HEK293T (cell line): ENCODE measurements around the gene CUTC.
A peak's percentile ranks its signal among the peaks of the same experiment; 100 is the strongest.

Source experiments
- CTCF ChIA-PET: fragments of 350-600 bp; formaldehyde crosslinking; extraction: SDS; loops from one replicate; lab custom pipeline; 2021; ENCODE audit warnings: antibody characterized with exemption, inconsistent platforms; lab: Yijun Ruan, JAX
- POLR2A ChIA-PET: fragments of 350-600 bp; formaldehyde crosslinking; extraction: SDS; loops from one replicate; lab custom pipeline; 2020; ENCODE audit warnings: antibody characterized with exemption, inconsistent platforms; lab: Yijun Ruan, JAX
- DNase-seq: peaks from one replicate; pipeline ENCODE4 v3.0.0; 2012; ENCODE audit warnings: mixed read lengths; ENCODE audit errors: extremely low spot score
- ARNT ChIP-seq: fragments of 450-650 bp; IDR thresholded peaks from 2 replicates; pipeline ENCODE4 v1.6.1; 2017; ENCODE audit warnings: mild to moderate bottlenecking
- BHLHE40 ChIP-seq: fragments of 450-650 bp; IDR thresholded peaks from 2 replicates; pipeline ENCODE4 v1.6.1; 2016; ENCODE audit warnings: mild to moderate bottlenecking, moderate library complexity, borderline replicate concordance
- CTBP1 ChIP-seq: fragments of 450-650 bp; IDR thresholded peaks from 2 replicates; pipeline ENCODE4 v1.6.1; 2016; ENCODE audit warnings: borderline replicate concordance
- ELF4 ChIP-seq: fragments of 450-650 bp; IDR thresholded peaks from 2 replicates; pipeline ENCODE4 v1.6.1; 2017; ENCODE audit warnings: antibody characterized with exemption
- FOXA1 ChIP-seq: fragments of 450-650 bp; IDR thresholded peaks from 2 replicates; pipeline ENCODE4 v1.6.1; 2016; ENCODE audit warnings: mild to moderate bottlenecking
- FOXK2 ChIP-seq: fragments of 450-650 bp; IDR thresholded peaks from 2 replicates; pipeline ENCODE4 v1.6.1; 2016; ENCODE audit warnings: mild to moderate bottlenecking
- FOXM1 ChIP-seq: fragments of 450-650 bp; IDR thresholded peaks from 2 replicates; pipeline ENCODE4 v1.6.1; 2017; ENCODE audit warnings: mild to moderate bottlenecking, borderline replicate concordance
- HDGF ChIP-seq: fragments of 450-650 bp; IDR thresholded peaks from 2 replicates; pipeline ENCODE4 v1.6.1; 2017; ENCODE audit warnings: antibody characterized with exemption, borderline replicate concordance
- L3MBTL2 ChIP-seq: fragments of 450-650 bp; conservative IDR thresholded peaks from 2 replicates; pipeline ENCODE4 v1.6.1; 2016; ENCODE audit warnings: mild to moderate bottlenecking
- LEF1 ChIP-seq: fragments of 450-650 bp; IDR thresholded peaks from 2 replicates; pipeline ENCODE4 v1.6.1; 2017; ENCODE audit warnings: mild to moderate bottlenecking, borderline replicate concordance
- NFRKB ChIP-seq: fragments of 450-650 bp; IDR thresholded peaks from 2 replicates; pipeline ENCODE4 v1.6.1; 2016; ENCODE audit warnings: mild to moderate bottlenecking, moderate library complexity
- SP1 ChIP-seq: fragments of 450-650 bp; IDR thresholded peaks from 2 replicates; pipeline ENCODE4 v1.6.1; 2017
- SUZ12 ChIP-seq: fragments of 450-650 bp; IDR thresholded peaks from 2 replicates; pipeline ENCODE4 v1.6.1; 2016; ENCODE audit warnings: mild to moderate bottlenecking
- TARDBP ChIP-seq: fragments of 450-650 bp; IDR thresholded peaks from 2 replicates; pipeline ENCODE4 v1.6.1; 2016
- ZNF384 ChIP-seq: fragments of 450-650 bp; IDR thresholded peaks from 2 replicates; pipeline ENCODE4 v1.6.1; 2016
- TF ChIP-seq, protein P1 (sequence below): fragments of 450-650 bp; IDR thresholded peaks from 2 replicates; pipeline ENCODE4 v1.6.1; 2016

Gene CUTC

DNA sequence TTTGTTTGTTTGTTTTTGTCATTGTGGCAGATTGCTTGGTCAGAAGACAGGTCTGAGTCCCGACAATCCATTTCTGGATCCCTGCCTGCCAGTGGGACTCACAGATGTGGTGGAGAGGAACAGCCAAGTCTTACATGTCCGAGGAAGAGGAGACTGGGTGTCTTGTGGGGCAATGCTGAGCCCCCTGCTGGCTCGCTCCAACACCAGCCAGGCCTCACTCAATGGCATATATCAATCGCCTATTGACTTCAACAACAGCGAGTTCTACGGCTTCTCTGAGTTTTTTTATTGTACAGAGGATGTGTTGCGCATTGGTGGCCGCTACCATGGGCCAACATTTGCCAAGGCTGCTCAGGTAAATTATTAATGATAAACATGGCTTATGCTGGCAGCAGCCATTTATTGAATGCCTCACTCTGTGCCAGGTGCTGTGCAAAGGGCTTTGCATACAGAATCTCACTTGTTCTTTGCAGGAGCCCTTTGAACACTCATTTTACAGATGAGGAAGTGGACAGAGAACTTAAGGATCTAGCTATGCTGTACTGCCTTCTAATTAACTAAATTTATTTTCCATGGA lies 33.4 kb upstream of the CUTC start:
- ChIA-PET CTCF (no interaction called here), POLR2A (no interaction called here)
- no peak for DNase-seq
- TF ChIP-seq ELF4, result no peak
- no peak for TF ChIP-seq FOXK2
- TF ChIP-seq TARDBP, result no peak
- TF ChIP-seq, protein P1, sequence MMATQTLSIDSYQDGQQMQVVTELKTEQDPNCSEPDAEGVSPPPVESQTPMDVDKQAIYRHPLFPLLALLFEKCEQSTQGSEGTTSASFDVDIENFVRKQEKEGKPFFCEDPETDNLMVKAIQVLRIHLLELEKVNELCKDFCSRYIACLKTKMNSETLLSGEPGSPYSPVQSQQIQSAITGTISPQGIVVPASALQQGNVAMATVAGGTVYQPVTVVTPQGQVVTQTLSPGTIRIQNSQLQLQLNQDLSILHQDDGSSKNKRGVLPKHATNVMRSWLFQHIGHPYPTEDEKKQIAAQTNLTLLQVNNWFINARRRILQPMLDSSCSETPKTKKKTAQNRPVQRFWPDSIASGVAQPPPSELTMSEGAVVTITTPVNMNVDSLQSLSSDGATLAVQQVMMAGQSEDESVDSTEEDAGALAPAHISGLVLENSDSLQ, result no peak
- TF ChIP-seq FOXM1, result no peak
- no peak for TF ChIP-seq L3MBTL2
- TF ChIP-seq ARNT, result no peak
- TF ChIP-seq ZNF384, result no peak
- TF ChIP-seq HDGF, result no peak

DNA sequence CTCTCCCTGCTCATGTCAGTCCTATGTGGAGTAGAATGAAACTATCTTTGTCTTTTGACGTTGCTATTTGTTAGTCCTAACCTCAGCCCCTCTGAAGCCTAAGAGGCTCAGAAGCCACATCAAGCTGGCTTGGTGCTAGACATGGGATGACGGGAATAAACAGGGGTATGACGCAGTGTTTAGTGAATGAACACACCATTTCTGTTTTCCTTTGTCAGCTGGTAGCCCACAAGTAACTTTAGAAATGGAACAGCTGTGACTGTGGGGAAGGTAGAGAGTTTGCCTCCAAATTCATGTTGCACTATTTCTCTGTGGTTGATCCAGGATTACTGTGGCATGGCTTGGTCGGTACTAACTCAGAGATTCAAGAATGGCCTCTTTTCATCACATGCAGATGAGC lies 31.4 kb upstream of the CUTC start:
- POLR2A ChIA-PET, result no interaction called here
- CTCF ChIA-PET, result no interaction called here
- no peak for DNase-seq
- no peak for TF ChIP-seq HDGF
- TF ChIP-seq FOXM1, result no peak
- no peak for TF ChIP-seq ZNF384
- no peak for TF ChIP-seq TARDBP
- no peak for TF ChIP-seq SP1
- TF ChIP-seq BHLHE40, result no peak
- no peak for TF ChIP-seq ELF4
- TF ChIP-seq L3MBTL2, result no peak
- no peak for TF ChIP-seq FOXA1
- no peak for TF ChIP-seq SUZ12
- TF ChIP-seq ARNT, result no peak
- TF ChIP-seq LEF1, result no peak
- TF ChIP-seq FOXK2, result no peak
- TF ChIP-seq, protein P1, result no peak
- TF ChIP-seq NFRKB, result no peak
- no peak for TF ChIP-seq CTBP1

DNA sequence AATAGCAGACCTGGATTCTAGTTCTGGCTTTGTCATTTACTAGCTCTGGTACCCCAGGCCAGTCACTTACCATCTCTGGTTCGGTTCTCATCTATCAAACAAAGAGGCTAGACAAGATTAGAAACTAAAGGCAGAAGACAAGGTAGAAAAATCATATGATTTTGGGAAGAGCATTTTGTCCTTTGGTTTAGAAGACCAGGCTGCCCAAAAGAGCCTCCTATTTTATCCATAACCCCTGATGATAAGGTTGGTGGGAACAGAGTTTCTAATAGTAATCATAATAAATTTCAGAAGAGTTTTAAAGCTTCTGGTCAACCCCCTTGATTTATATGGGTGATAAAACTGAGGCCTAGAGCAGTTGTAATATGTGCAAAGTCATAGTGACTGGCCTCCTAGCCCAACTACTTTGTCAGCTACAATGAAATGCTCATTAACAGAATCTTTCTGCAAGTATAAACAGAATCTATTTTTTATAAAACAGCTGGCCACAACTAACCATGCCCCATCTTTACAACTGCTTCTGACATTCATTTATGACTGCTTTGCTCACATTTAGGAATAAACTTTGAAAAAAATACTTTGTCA lies 23.5 kb upstream of the CUTC start:
- ChIA-PET POLR2A (interaction anchor here (1.0 kb wide), 1 partner anchor 87 kb away, joined by 6 read pairs; no protein-coding TSS in a partner anchor), CTCF (interaction anchor here (2.2 kb wide), 1 partner anchor 91 kb away, joined by 4 read pairs; no protein-coding TSS in a partner anchor)
- TF ChIP-seq BHLHE40, result no peak
- TF ChIP-seq FOXK2, result no peak
- no peak for TF ChIP-seq L3MBTL2
- no peak for TF ChIP-seq FOXA1
- TF ChIP-seq HDGF, result no peak
- TF ChIP-seq ARNT, result no peak
- no peak for TF ChIP-seq LEF1
- TF ChIP-seq TARDBP, result no peak
- no peak for TF ChIP-seq ELF4
- TF ChIP-seq, protein P1, result no peak
- no peak for TF ChIP-seq ZNF384
- TF ChIP-seq FOXM1, result no peak
- TF ChIP-seq SP1, result no peak
- TF ChIP-seq CTBP1, result no peak
- no peak for TF ChIP-seq NFRKB
- TF ChIP-seq SUZ12, result no peak
- no peak for DNase-seq

DNA sequence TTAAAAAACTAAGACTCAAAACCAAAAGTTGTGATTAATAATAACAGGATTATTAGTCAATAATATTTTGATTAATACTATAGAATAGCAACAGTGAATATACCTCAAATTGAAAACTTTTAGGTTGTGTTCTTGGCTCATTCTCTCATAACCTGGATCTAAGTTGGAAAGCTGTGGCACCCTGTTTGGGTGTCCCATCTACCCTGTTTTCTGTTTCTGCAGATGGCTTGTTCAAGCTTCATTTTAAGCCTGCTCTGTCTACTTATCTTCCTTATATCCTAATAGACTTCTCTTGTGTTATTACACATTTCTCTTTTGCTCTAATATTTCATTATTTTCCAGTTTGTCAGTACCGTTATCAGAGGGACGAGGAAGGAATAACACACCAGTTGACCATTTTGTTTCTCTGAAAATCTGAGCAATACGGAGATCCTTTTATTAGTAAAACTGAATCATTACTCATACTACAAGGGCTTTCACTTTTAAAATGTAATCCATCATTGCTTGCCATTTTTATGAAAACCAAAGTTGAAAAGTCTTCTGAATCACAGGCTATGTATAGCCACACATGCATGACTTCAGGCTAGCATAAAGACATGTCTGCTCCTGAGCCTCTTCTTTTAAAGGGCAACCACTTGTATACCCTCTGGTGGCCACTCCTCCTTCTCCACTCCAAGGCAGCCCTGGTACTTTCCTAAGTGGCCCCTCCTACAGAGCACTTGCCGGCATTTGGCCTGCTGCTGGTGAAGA lies 22.4 kb upstream of the CUTC start:
- ChIA-PET POLR2A (interaction anchor here (0.8 kb wide), 1 partner anchor 89 kb away, joined by 3 read pairs; the partner anchor contains the start of gene SLC25A28), CTCF (interaction anchor here (1.0 to 2.2 kb wide), 4 partner anchors 13 to 224 kb away, joined by 3 to 4 read pairs (median 3); no protein-coding TSS in a partner anchor)
- no peak for TF ChIP-seq FOXK2
- no peak for TF ChIP-seq FOXA1
- TF ChIP-seq ZNF384, result no peak
- no peak for TF ChIP-seq HDGF
- no peak for TF ChIP-seq SUZ12
- no peak for TF ChIP-seq ARNT
- TF ChIP-seq SP1, result no peak
- TF ChIP-seq FOXM1, result no peak
- no peak for TF ChIP-seq BHLHE40
- TF ChIP-seq L3MBTL2, result no peak
- TF ChIP-seq CTBP1, result no peak
- no peak for TF ChIP-seq TARDBP
- TF ChIP-seq LEF1, result no peak
- TF ChIP-seq ELF4, result no peak
- TF ChIP-seq NFRKB, result no peak
- TF ChIP-seq, protein P1, result no peak
- DNase-seq, result no peak

DNA sequence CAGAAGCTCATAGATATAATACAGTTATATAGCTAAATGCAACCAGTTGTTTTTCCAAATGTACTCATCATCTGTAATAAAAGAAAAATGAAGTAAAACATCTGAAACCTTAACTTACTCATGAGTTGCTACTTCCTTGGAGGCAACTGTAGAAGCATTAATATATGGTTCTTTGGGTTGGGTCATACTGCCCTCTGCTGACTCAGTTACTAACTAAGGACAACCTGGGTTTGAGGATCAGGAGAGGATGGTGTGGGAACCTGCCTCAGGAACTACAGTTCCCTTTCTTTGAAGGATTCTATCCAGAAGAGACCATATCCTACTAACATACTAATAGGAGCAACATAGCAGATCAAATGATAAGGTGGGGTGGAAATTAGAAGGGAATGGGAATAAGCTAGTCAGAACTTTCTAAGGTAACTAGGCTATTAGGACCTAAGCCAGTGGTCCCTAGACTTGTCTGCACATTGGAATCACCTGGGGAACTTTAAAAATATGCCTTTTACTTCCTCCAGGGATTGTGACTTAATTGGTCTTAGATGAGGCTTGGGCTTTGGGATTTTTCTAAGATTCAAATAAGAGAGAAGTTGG lies 20.8 kb upstream of the CUTC start:
- POLR2A ChIA-PET, result interaction anchor here (1.5 kb wide), 1 partner anchor 91 kb away, joined by 4 read pairs; no protein-coding TSS in a partner anchor
- peak; percentile 59 for DNase-seq
- TF ChIP-seq ELF4, result no peak
- TF ChIP-seq L3MBTL2, result no peak
- TF ChIP-seq FOXK2, result no peak
- no peak for TF ChIP-seq SUZ12
- TF ChIP-seq ARNT, result no peak
- no peak for TF ChIP-seq BHLHE40
- TF ChIP-seq SP1, result no peak
- CTCF ChIA-PET, result interaction anchor here (0.6 to 1.5 kb wide), 10 partner anchors 9 to 337 kb away, joined by 3 to 7 read pairs (median 3); partner anchors contain the start of genes COX15 and CUTC
